SK-N-SH (cell line): ENCODE results near the gene KPNA4. TPM values are rescaled to one million over a fixed set of nuclear protein-coding genes. Genes with fewer than 3 reads are reported as not detected.
A peak's percentile ranks its signal among the peaks of the same experiment; 100 is the strongest.

Experiments used
- CTCF ChIA-PET: fragments of 300-600, 350-600 bp; formaldehyde crosslinking; extraction: SDS; loops from one replicate; lab custom pipeline; 2021; lab: Yijun Ruan, JAX
- POLR2A ChIA-PET: fragments of 350-600 bp; sonication (Branson Sonifier 250); formaldehyde crosslinking; extraction: SDS; loops from one replicate; lab custom pipeline; 2020; ENCODE audit warnings: antibody characterized with exemption, inconsistent platforms; lab: Yijun Ruan, JAX
- DNase-seq: peaks from one replicate; pipeline ENCODE4 v3.0.0; 2012
- H2AFZ ChIP-seq: fragments of 200-600 bp; sonication (generic); 2 replicates; pipeline ENCODE4 v1.8.1; 2016; ENCODE audit warnings: antibody characterized with exemption, mild to moderate bottlenecking, low read depth
- H3F3A ChIP-seq: fragments of 200-600 bp; sonication (generic); replicated peaks from 2 replicates; pipeline ENCODE3; 2016; ENCODE audit warnings: antibody characterized with exemption, mild to moderate bottlenecking; ENCODE audit not compliant: insufficient read depth
- H3K27ac ChIP-seq, 2 experiments: fragments of 200-500 bp in 1 of 2; fragments of 200-600 bp in 1 of 2; sonication (Bioruptor generic) in 1 of 2; sonication (generic), shearing (Covaris generic) in 1 of 2; 2 replicates each; pipeline versions ENCODE4 v1.5.1 to v1.6.1; 2014 to 2016; ENCODE audit warnings: low read depth in 2 of 2, inconsistent platforms in 1 of 2, low read length in 1 of 2, mild to moderate bottlenecking in 1 of 2, mixed read lengths in 1 of 2
- H3K27me3 ChIP-seq: fragments of 200-600 bp; sonication (generic), shearing (Covaris generic); 2 replicates; pipeline ENCODE4 v1.6.1; 2016; ENCODE audit warnings: mixed run types; ENCODE audit not compliant: insufficient read depth
- H3K36me3 ChIP-seq, 2 experiments: fragments of 200-500 bp in 1 of 2; fragments of 200-600 bp in 1 of 2; sonication (Bioruptor generic) in 1 of 2; sonication (generic) in 1 of 2; replicated peaks in 1 of 2; 2 replicates each; pipeline versions ENCODE3 to v1.5.1; 2014 to 2016; ENCODE audit warnings: low read length in 1 of 2, mild to moderate bottlenecking in 1 of 2; ENCODE audit not compliant: insufficient read depth in 2 of 2, control insufficient read depth in 1 of 2
- H3K4me1 ChIP-seq, 2 experiments: fragments of 200-500 bp in 1 of 2; fragments of 200-600 bp in 1 of 2; sonication (Bioruptor generic) in 1 of 2; sonication (generic), shearing (Covaris generic) in 1 of 2; 2 replicates each; pipeline versions ENCODE4 v1.5.1 to v1.6.1; 2014 to 2016; ENCODE audit warnings: low read depth in 1 of 2, low read length in 1 of 2, mixed run types in 1 of 2; ENCODE audit not compliant: insufficient read depth in 2 of 2, control insufficient read depth in 1 of 2
- H3K4me2 ChIP-seq: fragments of 200-600 bp; sonication (generic), shearing (Covaris generic); 2 replicates; pipeline ENCODE4 v1.6.1; 2017; ENCODE audit warnings: mixed run types
- H3K4me3 ChIP-seq, 2 experiments: fragments of 200-500 bp in 1 of 2; fragments of 200-600 bp in 1 of 2; sonication (Bioruptor generic) in 1 of 2; sonication (generic), shearing (Covaris generic) in 1 of 2; 2 replicates each; pipeline versions ENCODE4 v1.5.1 to v1.8.1; 2014 to 2016; ENCODE audit warnings: low read depth in 2 of 2, inconsistent platforms in 1 of 2, low read length in 1 of 2, mild to moderate bottlenecking in 1 of 2, mixed read lengths in 1 of 2, moderate library complexity in 1 of 2
- H3K79me2 ChIP-seq: fragments of 200-600 bp; sonication (generic); 2 replicates; pipeline ENCODE4 v1.8.1; 2017; ENCODE audit warnings: mild to moderate bottlenecking; ENCODE audit not compliant: insufficient read depth
- H3K9ac ChIP-seq: fragments of 200-600 bp; sonication (generic); 2 replicates; pipeline ENCODE4 v1.6.1; 2017; ENCODE audit warnings: mixed run types
- H3K9me2 ChIP-seq: fragments of 200-600 bp; sonication (generic); 2 replicates; pipeline ENCODE4 v1.6.1; 2017; ENCODE audit warnings: mixed run types
- H3K9me3 ChIP-seq: fragments of 200-600 bp; sonication (generic); 2 replicates; pipeline ENCODE4 v1.6.1; 2017; ENCODE audit warnings: mixed run types, mild to moderate bottlenecking, moderate library complexity
- H4K20me1 ChIP-seq: fragments of 200-600 bp; sonication (generic); 2 replicates; pipeline ENCODE4 v1.6.1; 2017; ENCODE audit warnings: mild to moderate bottlenecking, mixed run types; ENCODE audit not compliant: insufficient read depth
- CHD2 ChIP-seq: fragments of 150-350 bp; IDR thresholded peaks from 2 replicates; pipeline ENCODE4 v1.6.1; 2018; ENCODE audit warnings: low read length; ENCODE audit not compliant: partially characterized antibody
- CTCF ChIP-seq: fragments of 200-600 bp; sonication (generic); IDR thresholded peaks from 2 replicates; pipeline ENCODE4 v1.6.1; 2017; ENCODE audit warnings: antibody characterized with exemption, mild to moderate bottlenecking, moderate library complexity
- EZH2phosphoT487 ChIP-seq: fragments of 200-600 bp; sonication (generic); IDR thresholded peaks from 2 replicates; pipeline ENCODE4 v1.6.1; 2017; ENCODE audit warnings: low read depth, mixed run types, mild to moderate bottlenecking, antibody characterized with exemption, moderate library complexity, borderline replicate concordance
- FOXJ3 ChIP-seq: sonication (generic); formaldehyde crosslinking; IDR thresholded peaks from 2 replicates; pipeline ENCODE4 v1.5.1; 2020; ENCODE audit warnings: mild to moderate bottlenecking, missing genetic modification reagents
- FOXM1 ChIP-seq: IDR thresholded peaks from 2 replicates; pipeline ENCODE4 v1.4.0; 2012; ENCODE audit warnings: low read depth, mild to moderate bottlenecking
- MEF2A ChIP-seq: IDR thresholded peaks from 2 replicates; pipeline ENCODE4 v1.4.0; 2012; ENCODE audit warnings: low read depth, borderline replicate concordance
- MXI1 ChIP-seq: IDR thresholded peaks from 2 replicates; pipeline ENCODE4 v1.6.1; 2012; ENCODE audit warnings: mild to moderate bottlenecking, low read depth, low read length, improper control_type of control experiment
- POLR2AphosphoS5 ChIP-seq: IDR thresholded peaks from 2 replicates; pipeline ENCODE4 v1.6.1; 2012; ENCODE audit warnings: low read depth, low read length
- RAD21 ChIP-seq: IDR thresholded peaks from 2 replicates; pipeline ENCODE4 v1.6.1; 2012; ENCODE audit warnings: mild to moderate bottlenecking, low read length
- RFX5 ChIP-seq: IDR thresholded peaks from 2 replicates; pipeline ENCODE4 v1.6.1; 2012; ENCODE audit warnings: mild to moderate bottlenecking, improper control_type of control experiment, low read length
- RXRA ChIP-seq: IDR thresholded peaks from 2 replicates; pipeline ENCODE4 v1.4.0; 2012; ENCODE audit warnings: low read depth, mild to moderate bottlenecking, borderline replicate concordance
- SMC3 ChIP-seq: IDR thresholded peaks from 2 replicates; pipeline ENCODE4 v1.6.1; 2012; ENCODE audit warnings: low read depth, low read length, improper control_type of control experiment
- WGBS: methylation state at CpG from one replicate; pipeline ENCODE4 v1.1.6; 2017; ENCODE audit warnings: low lambda C conversion rate; 5-methylcytosine and 5-hydroxymethylcytosine counted together
- polyA plus RNA-seq, 3 experiments: library from polyadenylated mRNA; depleted of rRNA; stranded (reverse); fragments of >200 nt; gene quantifications; 2 replicates each; pipeline ENCODE4 v1.2.3, GENCODE V29; 2012
- TF ChIP-seq, protein P1 (sequence below): IDR thresholded peaks from 2 replicates; pipeline ENCODE4 v1.4.0; 2012; ENCODE audit warnings: low read depth
- TF ChIP-seq, protein P2 (sequence below): IDR thresholded peaks from 2 replicates; pipeline ENCODE4 v1.6.1; 2012; ENCODE audit warnings: mild to moderate bottlenecking, low read depth, low read length, moderate library complexity

Gene KPNA4
- polyA plus RNA-seq, 1 of the 3 experiments (the other 2 are of a cell fraction) = 7.4 TPM

DNA sequence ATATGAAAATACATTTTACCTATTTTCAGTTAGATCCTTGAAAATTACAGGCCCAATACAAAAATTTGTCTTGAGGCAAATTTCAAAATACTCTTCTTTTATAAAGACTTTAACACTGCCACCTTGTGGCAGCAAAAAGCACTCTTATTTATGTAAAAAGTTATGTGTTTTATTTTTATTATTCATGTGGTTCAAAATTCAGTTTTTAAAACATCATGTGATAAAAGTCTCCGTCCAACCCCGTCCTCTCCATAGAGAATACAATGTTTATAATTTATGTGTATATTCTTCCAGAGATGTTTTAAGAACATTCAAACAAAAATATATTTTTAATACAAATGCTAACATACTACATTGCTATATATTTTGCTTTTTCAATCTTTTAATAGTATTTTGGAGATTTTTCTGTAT, 78.9 kb downstream of the KPNA4 start:
- DNase-seq = peak; percentile 27
- Histone ChIP-seq H3K4me1 (peaks cover 0 to 2% of the 10 kb centered on the region in 2 experiments; a peak in 1 of 4 replicates), H3K9me3 (no peaks in the 10 kb centered on the region), H3K27me3 (no peaks in the 10 kb centered on the region), H3K4me2 (no peak overlapping the region), H3K27ac (no peak overlapping the region), H3K79me2 (no peaks in the 10 kb centered on the region), H2AFZ (no peak overlapping the region), H4K20me1 (no peaks in the 10 kb centered on the region), H3K9ac (no peak overlapping the region), H3K9me2 (no peaks in the 10 kb centered on the region), H3K36me3 (no peaks in the 10 kb centered on the region), H3K4me3 (no peak overlapping the region; a peak in 1 of 4 replicates), H3F3A (no peaks in the 10 kb centered on the region)
- ChIA-PET CTCF (interaction anchor here (1.0 to 1.4 kb wide), 4 partner anchors 8 to 322 kb away, joined by 3 to 7 read pairs (median 4); no protein-coding TSS in a partner anchor), POLR2A (no interaction called here)
- 2% methylated on average over 2 of the region's 2 CpGs for WGBS
- TF ChIP-seq EZH2phosphoT487 (no peak), MXI1 (no peak), RFX5 (no peak), MEF2A (no peak), RAD21 (peak; percentile 64), SMC3 (peak; percentile 37), RXRA (no peak), FOXJ3 (CRISPR knock-in tag) (no peak), CTCF (peak; percentile 78)
- TF ChIP-seq, protein P1, sequence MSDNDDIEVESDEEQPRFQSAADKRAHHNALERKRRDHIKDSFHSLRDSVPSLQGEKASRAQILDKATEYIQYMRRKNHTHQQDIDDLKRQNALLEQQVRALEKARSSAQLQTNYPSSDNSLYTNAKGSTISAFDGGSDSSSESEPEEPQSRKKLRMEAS = no peak

DNA sequence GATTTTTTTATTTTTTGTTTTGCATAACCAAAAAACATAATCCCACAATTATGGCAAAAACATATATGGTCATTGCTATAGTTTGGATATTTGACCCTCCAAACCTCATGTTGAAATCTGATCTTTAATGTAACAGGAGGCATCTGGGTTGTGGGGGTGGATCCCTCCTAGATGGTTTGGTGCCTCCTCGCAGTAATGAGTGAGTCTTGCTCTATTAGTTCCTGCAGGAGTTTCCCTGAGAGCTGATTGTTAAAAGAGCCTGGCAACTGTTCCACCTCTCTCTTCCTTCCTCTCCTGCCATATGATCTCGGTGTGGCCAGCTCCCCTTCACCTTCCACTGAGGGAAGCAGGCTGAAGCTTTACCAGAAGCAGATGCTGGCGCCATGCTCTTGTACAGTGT, 82.6 kb downstream of the KPNA4 start:
- Histone ChIP-seq H3F3A (peaks cover 9% of the 10 kb centered on the region), H3K4me3 (no peak overlapping the region), H3K36me3 (no peaks in the 10 kb centered on the region), H3K9me2 (no peaks in the 10 kb centered on the region), H3K79me2 (no peaks in the 10 kb centered on the region), H3K27me3 (no peaks in the 10 kb centered on the region), H3K9ac (no peak overlapping the region), H3K4me1 (peaks cover 0 to 3% of the 10 kb centered on the region in 2 experiments; a peak in 2 of 4 replicates), H2AFZ (no peak overlapping the region), H3K9me3 (no peaks in the 10 kb centered on the region), H3K4me2 (no peak overlapping the region), H4K20me1 (no peaks in the 10 kb centered on the region), H3K27ac (no peak overlapping the region; a peak in 1 of 4 replicates)
- no peak for TF ChIP-seq FOXM1
- no peak for TF ChIP-seq POLR2AphosphoS5
- no peak for TF ChIP-seq CHD2
- TF ChIP-seq, protein P2, sequence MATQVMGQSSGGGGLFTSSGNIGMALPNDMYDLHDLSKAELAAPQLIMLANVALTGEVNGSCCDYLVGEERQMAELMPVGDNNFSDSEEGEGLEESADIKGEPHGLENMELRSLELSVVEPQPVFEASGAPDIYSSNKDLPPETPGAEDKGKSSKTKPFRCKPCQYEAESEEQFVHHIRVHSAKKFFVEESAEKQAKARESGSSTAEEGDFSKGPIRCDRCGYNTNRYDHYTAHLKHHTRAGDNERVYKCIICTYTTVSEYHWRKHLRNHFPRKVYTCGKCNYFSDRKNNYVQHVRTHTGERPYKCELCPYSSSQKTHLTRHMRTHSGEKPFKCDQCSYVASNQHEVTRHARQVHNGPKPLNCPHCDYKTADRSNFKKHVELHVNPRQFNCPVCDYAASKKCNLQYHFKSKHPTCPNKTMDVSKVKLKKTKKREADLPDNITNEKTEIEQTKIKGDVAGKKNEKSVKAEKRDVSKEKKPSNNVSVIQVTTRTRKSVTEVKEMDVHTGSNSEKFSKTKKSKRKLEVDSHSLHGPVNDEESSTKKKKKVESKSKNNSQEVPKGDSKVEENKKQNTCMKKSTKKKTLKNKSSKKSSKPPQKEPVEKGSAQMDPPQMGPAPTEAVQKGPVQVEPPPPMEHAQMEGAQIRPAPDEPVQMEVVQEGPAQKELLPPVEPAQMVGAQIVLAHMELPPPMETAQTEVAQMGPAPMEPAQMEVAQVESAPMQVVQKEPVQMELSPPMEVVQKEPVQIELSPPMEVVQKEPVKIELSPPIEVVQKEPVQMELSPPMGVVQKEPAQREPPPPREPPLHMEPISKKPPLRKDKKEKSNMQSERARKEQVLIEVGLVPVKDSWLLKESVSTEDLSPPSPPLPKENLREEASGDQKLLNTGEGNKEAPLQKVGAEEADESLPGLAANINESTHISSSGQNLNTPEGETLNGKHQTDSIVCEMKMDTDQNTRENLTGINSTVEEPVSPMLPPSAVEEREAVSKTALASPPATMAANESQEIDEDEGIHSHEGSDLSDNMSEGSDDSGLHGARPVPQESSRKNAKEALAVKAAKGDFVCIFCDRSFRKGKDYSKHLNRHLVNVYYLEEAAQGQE = no peak
- TF ChIP-seq RAD21 = no peak
- no peak for TF ChIP-seq SMC3
- TF ChIP-seq EZH2phosphoT487 = no peak
- TF ChIP-seq RXRA = no peak
- WGBS = 100% methylated on average over 3 of the region's 3 CpGs
- DNase-seq = no peak
- ChIA-PET POLR2A (no interaction called here), CTCF (interaction anchor here (0.5 to 1.3 kb wide), 3 partner anchors 8 to 320 kb away, joined by 3 read pairs; no protein-coding TSS in a partner anchor)
